Stimulated activated CD4-positive, alpha-beta T cell treated with anti-CD3 and anti-CD28 coated beads, TNF-alpha, amount 100 ng/mL, for 1 hour (primary cell): Measurements from ENCODE around the gene MLPH.
A peak's percentile ranks its signal among the peaks of the same experiment; 100 is the strongest.

Experiments used
- DNase-seq, 3 donors: peaks; one replicate each; pipeline ENCODE4 v3.0.0-alpha.2; 2020; ENCODE audit warnings: low read depth in 3 of 3, low spot score in 1 of 3

MLPH gene

GRCh38 chr2:237564526-237565131 is 77.6 kb downstream of the MLPH start:
- DNase-seq = no peak

GRCh38 chr2:237565974-237566373 is 78.9 kb downstream of the MLPH start:
- no peak for DNase-seq

GRCh38 chr2:237566401-237567235 is 79.6 kb downstream of the MLPH start, which contains the start of gene PRLH:
Gene PRLH, plus strand, starts transcription at chr2:237566574. Its CDS starts 0 bp downstream, at chr2:237566574.
- DNase-seq = no peak

GRCh38 chr2:237567276-237568029 is 80.4 kb downstream of the MLPH start:
- no peak for DNase-seq

- no peak for DNase-seq
Observed at GRCh38 chr2:237568121-237568660, 81.1 kb downstream of the MLPH start.

GRCh38 chr2:237569041-237569440 is 82.0 kb downstream of the MLPH start:
- no peak for DNase-seq

GRCh38 chr2:237569896-237570295 is 82.8 kb downstream of the MLPH start:
- DNase-seq = no peak

- DNase-seq = no peak
Observed at GRCh38 chr2:237570776-237571335, 83.8 kb downstream of the MLPH start.

GRCh38 chr2:237571551-237571950 is 84.5 kb downstream of the MLPH start:
- DNase-seq = no peak

- DNase-seq = peak; percentile 59 to 92 (median 72)
Observed at GRCh38 chr2:237572021-237572741, 85.1 kb downstream of the MLPH start.

- no peak for DNase-seq
Observed at GRCh38 chr2:237572742-237573101, 85.7 kb downstream of the MLPH start.

GRCh38 chr2:237573721-237574415 is 86.8 kb downstream of the MLPH start:
- DNase-seq = no peak

- DNase-seq = no peak
Observed at GRCh38 chr2:237574467-237574866, 87.4 kb downstream of the MLPH start.

- DNase-seq = no peak
Observed at GRCh38 chr2:237574894-237575868, 88.1 kb downstream of the MLPH start.

- no peak for DNase-seq
Observed at GRCh38 chr2:237575869-237576862, 89.1 kb downstream of the MLPH start.

GRCh38 chr2:237576974-237577373 is 89.9 kb downstream of the MLPH start:
- DNase-seq = no peak

GRCh38 chr2:237577458-237577857 is 90.4 kb downstream of the MLPH start:
- no peak for DNase-seq
